HG03139 (cell line): ENCODE results near the gene BGN.
A peak's percentile ranks its signal among the peaks of the same experiment; 100 is the strongest.

Source experiments
- ATAC-seq: cut with Tn5 transposase; IDR thresholded peaks from one replicate; pipeline ENCODE4 v1.9.1; 2021; ENCODE audit not compliant: unreplicated experiment

The BGN gene

DNA sequence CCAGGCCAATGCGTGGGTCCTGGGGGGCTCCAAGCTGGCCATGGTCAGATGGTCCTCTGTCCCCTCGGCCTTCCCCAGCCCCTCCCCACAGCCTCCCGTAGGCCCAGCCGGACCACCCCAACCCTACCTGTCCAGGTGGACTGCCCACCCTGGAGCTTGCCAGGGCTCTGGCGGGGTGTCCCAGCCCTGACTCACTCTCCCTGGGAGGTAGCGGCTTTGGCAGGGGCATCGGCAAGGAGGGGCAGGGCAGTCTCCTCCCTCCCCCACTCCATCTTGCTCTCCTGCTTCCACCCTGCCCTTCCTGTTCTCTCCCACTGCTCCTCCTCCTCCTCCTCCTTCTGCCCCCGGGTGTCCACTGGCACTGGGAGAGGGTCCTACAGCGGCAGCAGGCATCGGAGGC, 7.4 kb downstream of the BGN start:
- ATAC-seq: no peak

DNA sequence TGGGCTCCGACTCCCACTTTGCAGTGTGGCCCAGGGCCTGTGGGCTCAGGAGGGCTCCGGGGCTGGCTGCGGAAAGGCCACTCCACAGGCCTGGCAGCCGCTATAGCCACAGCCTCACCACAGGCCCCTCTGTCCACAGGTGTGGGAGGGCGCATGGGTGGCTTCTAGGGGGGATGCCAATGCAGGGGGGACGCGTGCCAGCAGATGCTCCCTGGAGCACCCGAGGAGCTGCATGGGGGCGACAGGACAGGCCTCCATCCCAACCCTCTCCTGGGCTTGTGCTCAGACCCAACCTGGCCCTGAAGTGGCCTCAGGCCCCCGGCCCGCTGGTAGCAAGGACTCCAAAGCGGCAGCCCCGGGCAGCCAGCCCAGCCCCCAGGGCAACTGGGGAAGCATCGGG, 8.0 kb downstream of the BGN start:
- ATAC-seq: no peak

DNA sequence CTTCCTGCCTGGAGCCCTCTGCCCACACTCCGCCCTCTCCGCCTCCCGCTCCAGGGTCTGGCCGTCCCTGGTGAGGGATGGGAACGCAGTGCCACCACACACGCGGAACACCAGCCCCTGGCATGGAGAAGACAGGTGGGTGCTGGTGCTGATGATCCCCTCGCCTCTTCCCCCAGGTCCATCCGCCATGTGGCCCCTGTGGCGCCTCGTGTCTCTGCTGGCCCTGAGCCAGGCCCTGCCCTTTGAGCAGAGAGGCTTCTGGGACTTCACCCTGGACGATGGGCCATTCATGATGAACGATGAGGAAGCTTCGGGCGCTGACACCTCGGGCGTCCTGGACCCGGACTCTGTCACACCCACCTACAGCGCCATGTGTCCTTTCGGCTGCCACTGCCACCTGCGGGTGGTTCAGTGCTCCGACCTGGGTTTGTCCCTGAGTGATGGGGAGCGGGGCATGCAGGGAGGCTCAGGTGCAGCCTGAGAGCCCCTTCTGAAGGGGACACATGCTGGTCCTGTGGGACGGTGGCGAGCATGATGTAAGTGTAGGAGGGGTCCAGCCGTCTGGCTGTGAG, 9.8 kb downstream of the BGN start:
- no peak for ATAC-seq

DNA sequence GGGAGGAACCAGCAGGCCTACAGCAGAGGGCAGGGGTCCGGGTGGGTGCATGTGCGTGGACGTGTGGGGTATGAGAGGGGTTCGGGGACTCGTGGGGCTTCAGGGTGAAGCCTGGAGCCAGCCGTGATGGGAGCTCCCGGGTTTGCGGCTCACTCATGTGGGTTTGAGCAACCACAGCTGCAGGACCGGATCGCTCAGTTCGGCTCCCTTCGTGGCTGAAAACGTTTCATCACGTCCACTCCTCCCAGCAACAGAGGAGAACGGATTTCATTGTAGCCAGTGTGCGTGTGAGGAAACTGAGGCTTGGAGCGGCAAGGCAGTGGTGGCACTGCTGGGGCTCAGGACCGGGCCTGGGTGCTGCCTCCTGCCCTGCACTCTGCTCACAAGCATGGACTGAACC, 10.6 kb downstream of the BGN start:
- ATAC-seq: no peak

DNA sequence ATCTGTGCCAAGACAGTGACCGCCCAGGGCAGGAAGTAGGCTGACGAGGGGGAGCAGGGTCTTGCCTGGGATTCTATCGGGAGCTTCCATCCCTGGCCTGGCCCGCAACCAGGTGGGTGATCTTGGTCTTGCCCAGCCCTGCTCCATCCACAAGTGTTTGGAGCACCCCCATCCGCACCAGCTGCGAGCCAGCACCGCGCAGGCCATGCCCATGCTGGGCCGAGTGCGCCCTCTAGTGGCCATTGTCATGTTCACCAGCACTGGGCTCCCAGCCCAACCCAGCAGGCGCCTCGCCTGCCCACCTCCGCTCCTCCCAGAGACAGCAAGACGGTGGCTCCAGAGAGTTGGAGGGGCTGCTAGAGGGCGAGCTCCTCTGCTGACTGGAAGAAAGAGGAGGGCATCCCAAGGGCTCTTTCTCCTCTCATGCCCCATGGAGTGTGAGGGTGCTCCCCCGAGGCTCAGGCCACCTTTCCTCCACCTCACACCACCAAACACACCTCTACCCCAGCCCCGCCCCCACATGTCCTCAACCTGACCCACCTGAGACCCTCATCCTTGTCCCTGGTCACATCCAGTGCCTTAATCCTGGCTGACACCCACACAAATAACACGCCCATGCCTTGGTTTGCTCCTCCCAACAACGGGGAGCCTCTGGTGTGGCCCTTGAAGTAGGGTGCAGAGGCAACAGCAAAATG, 12.9 kb downstream of the BGN start:
- ATAC-seq: peak; percentile 83

DNA sequence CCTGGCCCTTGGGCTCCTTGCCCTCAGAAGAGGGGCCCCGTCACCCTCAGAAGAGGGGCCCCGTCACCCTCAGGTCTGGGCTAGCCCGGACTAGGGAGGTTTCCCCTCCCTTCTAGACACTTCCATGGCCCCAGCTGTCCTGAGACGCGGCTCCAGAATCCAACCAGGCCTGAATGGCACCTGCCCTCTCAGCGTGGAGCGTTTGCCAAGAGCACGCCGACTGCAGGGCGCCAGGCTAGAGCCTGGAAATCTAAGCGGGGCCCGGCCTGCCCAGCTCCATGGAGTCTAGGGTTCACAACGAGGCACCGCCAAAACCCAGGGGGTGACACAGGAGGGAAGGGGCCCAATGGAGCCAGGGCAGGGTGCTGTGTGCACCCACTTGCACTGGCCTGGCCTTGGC, 14.8 kb downstream of the BGN start:
- ATAC-seq: no peak

DNA sequence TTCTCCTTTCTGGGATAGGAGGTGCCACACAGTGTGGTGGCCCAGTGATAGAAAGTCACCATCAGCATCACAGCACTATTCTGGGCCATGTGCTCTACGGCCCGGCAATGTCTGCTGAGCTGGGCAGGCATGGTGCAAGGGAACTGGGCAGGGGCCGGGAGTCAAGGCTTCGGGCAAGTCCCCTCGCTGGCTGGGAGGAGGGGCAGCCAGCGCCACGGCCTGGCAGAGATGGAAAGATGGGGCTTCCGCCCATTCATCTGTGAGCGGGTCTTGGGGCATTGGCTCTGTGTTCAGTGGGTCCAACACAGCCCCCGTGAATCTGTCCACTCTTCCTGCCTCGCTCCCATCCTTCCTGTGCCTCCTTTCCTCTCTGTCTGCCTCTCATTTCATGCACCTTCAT, 15.6 kb downstream of the BGN start:
- ATAC-seq: no peak

DNA sequence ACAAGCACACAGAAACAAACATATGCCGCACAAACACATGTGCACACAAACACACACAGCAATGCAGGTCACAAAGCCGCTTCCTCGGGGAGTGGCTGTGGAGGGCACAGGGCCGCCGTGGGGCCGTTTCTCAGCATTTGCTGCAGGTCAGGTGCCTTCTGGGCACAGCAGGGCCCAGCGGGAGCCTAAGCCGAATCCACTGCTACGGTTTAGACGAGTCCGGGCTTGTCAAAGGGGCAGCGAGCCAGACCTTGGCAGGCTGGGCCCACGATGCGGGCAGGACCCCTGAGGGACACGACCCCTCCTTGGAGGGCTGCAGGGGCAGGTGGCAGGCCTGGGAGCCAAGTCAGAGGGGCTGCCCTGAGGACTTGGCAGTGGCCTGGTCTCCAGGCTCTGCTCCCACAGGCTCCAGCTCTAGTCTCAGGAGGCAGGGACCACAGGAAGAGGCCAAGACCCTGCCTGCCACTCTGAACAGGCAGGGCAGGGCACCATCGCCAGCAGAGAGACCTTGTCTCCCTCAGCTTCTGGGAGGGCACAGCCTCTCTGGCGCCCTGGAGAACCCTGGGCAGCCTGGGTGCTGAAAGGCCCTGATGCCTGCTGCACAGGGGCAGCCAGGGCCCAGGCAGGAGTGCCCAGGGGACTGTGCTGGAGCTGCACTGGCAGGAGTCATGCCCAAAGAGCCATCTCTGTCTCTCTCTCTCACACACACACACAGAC, 17.2 kb downstream of the BGN start:
- ATAC-seq: no peak

DNA sequence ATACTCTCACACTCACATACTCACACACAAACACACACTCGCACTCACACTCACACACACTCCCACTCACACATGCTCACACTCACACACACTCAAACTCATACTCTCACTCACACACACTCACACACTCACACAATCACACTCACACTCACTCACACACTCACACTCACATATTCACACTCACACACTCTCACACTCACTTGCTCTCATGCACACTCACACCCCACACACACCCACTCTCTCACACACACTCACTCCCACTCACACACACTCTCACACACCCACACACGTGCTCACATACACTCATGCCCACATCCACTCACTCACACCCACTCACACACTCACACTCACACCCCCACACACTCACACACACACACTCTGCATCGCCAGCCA, 17.7 kb downstream of the BGN start:
- no peak for ATAC-seq

DNA sequence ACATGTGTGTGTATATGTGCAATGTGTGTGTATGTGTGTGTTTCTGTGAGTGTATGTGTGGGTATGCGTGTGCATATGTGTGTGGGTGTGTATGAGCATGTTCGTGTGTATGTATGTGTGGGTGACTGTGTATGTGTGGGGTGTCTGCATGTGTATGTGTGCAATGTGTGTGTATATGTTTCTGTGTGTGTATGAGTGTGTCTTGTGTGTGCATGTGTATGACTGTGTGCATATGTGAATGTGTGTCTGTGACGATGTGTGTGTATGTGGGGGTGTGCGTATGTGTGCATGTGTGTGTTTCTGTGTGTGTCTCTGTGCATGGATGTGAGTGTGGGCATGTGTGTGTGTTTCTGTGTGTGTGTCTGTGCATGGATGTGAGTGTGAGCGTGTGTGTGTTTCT, 18.5 kb downstream of the BGN start:
- no peak for ATAC-seq

DNA sequence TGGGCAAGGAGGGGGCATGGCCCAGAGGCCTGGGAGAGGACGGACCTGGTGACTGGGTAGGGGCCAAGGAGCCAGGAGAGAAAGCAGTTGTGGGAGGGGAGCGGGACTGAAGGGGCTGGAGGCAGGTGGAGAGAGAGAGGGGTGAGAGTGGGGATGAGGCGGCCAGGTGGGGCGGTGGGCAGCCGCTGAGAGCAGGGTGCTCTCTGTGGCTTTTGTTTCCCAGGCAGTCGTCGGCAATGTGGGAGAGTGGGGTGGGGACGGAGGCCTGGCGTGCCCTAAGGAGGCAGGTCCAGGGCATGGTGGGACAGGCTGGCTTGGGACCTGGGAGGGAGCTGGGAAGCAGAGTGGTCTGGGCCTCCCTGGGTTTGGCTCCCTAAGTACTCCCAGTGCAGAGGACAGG, 19.5 kb downstream of the BGN start:
- ATAC-seq: no peak

DNA sequence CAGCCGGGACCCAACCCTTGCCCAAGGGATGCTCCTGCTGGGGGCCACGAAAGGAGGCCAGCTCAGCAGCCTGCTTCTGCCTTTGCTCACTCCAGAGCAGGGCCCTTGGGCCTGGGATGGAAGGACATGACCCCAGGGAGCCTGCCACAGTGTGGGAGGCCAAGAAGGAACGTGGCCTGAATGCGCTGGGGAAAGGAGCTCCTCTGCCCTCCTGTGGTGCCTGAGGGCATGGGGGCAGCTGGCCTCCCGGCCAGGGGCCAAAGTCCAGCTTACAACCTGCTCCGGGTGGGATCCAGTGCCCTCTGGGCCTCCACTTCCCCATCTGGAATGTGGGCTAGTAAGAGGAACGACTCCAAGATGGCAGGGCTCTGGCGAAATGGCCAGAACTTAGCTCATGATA, 20.7 kb downstream of the BGN start:
- ATAC-seq: no peak

DNA sequence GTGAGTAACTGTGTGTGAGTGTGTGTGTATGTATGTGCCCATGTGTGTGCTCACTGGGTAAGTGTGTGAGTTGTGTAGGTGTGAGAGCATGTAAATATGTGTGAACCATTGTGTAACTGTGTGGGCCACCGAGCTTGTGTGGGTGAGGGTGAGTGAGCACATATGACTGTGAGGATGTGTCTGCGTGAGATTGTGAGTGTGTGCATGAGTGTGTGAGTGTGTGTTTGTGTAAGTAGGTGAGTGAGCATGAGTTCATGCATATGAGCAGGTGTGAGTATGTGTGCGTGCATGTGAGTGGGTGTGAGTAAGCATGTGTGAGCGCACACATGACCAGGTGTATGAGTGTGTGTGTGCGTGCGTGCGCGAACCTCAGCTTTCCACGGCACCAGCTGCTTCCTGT, 21.3 kb downstream of the BGN start:
- no peak for ATAC-seq

DNA sequence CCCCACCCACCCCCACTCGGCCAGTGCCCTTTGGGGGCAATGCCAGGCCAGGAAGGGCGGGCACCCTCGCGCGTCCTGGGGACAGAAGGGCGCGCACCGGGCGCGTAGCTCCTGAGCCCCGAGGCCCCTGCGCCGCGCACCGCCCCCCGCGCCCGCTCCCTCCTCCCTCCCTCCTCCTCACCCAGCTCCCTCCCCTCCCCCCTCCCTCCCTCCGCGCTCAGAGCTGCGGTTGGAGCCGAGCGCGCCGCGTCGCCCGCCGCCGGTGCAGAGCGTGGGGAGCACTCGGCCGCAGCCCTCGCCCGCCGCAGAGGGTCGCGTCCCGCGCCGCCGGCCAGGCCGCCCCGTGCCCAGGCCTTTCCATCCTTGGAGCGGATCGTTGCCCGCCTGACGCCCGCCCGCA, 22.6 kb downstream of the BGN start, which contains the start of gene ATP2B3:
Gene ATP2B3 (plus strand): TSS at position 220 of the 400 bp plus-strand sequence. CDS start 18,606 bp downstream, outside the sequence.
- ATAC-seq: no peak

DNA sequence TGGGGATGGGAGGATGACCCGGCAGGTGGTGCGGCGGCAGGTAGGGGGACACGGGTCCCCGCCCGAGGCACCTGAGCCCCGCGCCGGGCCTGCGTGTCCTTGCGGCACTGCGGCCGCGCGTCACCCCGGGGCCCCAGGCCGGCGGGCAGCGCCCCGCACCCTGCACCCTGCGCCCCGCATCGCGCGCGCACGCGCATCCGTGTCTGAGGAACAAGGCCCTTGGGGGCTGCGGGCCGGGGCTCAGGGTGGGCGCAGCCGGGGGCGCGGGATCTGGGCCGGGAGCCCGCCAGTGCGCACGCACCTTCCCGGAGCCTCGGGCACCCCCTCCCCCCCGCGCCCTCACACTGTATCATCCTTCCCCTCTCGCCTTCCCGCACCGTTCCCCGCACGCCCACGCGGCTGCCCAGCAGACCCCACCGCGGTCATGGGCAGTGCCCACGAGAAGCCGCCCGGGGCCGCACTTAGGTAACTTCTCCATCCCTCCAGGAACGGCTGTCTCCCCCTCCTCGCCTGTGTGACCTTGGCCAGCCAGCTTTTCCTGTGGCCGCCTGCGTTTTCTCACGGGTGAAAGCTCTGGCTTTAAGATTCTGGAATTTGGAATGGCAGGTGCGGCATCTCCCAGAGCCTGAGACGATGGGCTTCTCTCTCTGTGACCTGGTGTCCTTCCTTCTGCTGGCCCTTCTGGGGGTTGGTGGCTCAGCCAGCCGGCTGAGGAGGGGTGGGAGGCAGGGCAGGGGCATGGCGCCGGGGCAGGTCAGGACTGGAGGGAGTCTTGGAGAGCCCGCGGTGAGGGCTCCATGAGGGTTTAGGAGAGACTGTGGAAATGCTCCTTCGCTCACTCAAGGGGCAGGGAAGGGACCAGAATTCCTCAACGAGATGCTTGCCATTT, 23.4 kb downstream of the BGN start:
- no peak for ATAC-seq

DNA sequence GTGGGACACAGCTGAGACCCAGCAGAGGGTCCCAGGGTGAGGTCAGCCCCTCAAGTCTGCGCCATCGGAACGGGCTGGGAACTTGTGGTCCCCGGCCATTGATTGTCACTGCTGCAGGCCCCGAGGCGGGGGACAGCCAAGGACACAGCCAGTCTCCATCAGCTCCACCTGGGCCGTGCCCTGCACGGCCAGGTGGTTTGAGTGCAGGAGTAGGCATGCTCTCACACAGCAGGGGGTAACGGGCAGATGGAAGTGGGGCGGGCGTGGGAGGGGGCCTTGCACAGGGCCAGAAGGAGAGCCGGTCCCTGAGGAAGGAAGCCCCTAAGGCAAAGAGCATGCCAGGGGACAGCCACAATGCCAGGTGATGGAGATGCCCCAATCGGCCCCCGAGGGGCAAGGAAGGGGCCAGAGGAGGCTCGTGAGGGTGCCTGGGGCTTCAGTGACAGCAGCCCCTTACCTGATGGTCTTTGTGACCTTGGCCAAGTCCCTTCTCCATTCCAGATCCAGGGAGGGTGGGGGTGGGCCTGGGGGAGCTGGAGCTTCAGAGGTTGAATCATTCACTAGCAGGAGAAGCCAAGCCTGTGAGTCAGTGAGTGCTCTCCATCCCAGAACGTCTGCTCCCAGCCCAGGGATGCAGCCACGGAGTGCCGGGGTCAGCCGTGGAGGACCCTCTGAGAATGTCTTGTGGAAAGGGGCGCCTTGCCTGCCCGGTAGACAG, 24.9 kb downstream of the BGN start:
- ATAC-seq: no peak

DNA sequence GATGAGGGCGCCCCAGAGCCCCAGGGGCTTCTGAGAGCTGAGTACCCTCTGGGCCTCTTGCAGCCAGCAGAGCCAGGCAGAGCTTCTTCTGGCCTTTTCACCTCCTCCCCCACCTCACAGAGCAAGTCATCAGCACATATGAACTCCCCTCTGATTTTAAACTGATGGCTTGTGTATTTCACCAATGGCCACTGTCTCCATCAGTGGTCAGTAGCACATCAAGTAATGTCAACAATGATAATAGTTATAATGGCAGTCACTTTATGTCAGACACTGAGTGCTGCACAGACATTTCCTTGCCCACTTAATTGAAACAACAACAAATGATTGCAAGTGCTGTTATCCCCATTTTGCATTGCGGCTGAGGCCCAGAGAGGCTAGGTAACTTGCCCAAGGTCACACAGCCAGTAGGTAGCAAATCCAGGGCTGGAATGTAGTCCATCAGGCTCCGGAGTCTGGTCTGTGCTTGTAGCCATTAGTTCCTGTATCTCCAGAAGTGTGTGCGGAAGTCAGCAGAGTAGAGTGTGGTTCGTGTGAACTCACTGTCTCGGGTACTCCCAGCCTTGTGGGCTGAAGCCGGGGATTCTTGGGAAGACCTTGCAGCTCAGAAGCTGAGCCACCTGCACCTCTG, 25.6 kb downstream of the BGN start:
- no peak for ATAC-seq

DNA sequence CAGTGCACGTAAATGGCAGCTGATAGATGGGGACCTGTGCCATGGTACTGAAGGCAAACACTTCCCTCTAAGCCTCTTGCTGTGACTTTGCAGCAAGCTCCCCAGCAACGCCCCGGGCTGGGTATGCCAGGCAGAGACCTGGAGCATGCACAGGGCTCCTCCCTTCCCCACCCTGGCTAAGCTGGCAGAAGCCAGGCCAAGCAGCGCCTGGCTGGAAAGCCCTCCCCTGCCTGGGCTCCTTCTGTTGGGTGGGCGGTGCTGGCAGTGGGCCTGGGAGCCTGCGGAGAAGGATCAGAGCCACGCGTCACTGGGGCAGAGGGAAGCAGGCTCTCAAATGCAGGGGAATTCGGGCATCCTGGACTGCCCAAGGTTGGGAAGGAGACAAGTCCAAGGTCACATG, 26.3 kb downstream of the BGN start:
- ATAC-seq: no peak

DNA sequence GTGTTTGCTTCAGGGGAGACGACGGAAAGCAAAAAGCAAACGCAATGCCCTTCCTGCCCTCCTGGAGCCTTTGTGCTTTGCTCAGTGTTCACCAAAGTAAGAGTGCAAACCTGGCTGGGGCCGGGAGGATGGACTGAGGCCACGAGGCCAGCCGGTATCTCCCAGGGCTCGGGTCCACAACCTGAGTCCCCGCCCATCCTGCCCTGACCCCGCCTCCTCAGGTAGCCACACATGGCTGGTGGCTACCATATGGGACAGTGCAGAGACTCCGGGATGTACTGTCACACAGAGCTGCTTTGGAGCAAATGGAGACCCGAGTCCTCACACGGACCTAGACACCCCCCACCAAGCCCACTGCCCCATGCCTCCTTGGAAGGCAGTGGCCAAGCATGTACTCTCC, 27.5 kb downstream of the BGN start:
- ATAC-seq: no peak

DNA sequence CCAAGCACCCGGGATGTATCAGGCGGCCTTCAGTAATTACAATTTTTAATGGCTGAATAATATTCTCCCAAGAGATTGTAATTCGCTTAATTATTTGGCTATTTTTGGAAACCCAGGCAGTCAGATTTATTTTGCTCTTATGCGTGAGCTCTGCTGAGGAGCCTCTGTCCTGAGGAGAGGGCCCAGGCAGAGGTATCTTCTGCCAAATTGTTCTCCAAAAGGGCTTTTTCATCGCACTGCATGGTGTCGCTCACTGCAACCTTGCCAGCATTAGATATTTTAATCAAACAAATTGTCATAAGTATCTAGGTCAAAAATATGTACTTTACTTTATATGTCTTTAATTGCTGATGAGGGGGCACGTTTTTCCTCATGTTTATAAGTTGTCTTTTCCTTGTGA, 28.5 kb downstream of the BGN start:
- no peak for ATAC-seq
